Measurements from ENCODE around the gene PHKG1. TPM values are rescaled to one million over a fixed set of nuclear protein-coding genes. Genes with fewer than 3 reads are reported as not detected.
"Not testable (repeated sequence)": the region's sequence is repeated elsewhere in the genome, so short reads cannot be mapped to it uniquely, and the experiment has no call there.

Gene PHKG1
- total RNA-seq, 1 donor from 2014 or later: not detected

GRCh38 chr7:56048245-56048644, 44.5 kb downstream of the PHKG1 start:
- peaks cover 2% of the 10 kb centered on the region for H3K27me3 Mint-ChIP-seq (ENCODE audit: unreplicated experiment)
- peaks cover 4% of the 10 kb centered on the region for H3K4me1 Mint-ChIP-seq (ENCODE audit: low read depth, unreplicated experiment)
- no peak for TF ChIP-seq CTCF (IDR thresholded peaks at IDR 0.05; ENCODE audit: partially characterized antibody, unreplicated experiment)
- H3K36me3 Mint-ChIP-seq (ENCODE audit: unreplicated experiment): no peaks in the 10 kb centered on the region
- H3K27ac Mint-ChIP-seq (ENCODE audit: unreplicated experiment): no peak overlapping the region
- no peak overlapping the region for H3K4me3 Mint-ChIP-seq (ENCODE audit: unreplicated experiment)
- H3K9me3 Mint-ChIP-seq (ENCODE audit: unreplicated experiment): peaks cover 3% of the 10 kb centered on the region
- no peak for DNase-seq

- not testable (repeated sequence) for H3K36me3 Mint-ChIP-seq (ENCODE audit: unreplicated experiment); H3K9me3 Mint-ChIP-seq (ENCODE audit: unreplicated experiment); H3K27ac Mint-ChIP-seq (ENCODE audit: unreplicated experiment); H3K4me3 Mint-ChIP-seq (ENCODE audit: unreplicated experiment); H3K4me1 Mint-ChIP-seq (ENCODE audit: low read depth, unreplicated experiment); DNase-seq; H3K27me3 Mint-ChIP-seq (ENCODE audit: unreplicated experiment)
These were observed 45.2 kb downstream of the PHKG1 start for GRCh38 chr7:56047446-56048116.

GRCh38 chr7:56046721-56047445, 45.9 kb downstream of the PHKG1 start:
- no peaks in the 10 kb centered on the region for H3K4me1 Mint-ChIP-seq (ENCODE audit: low read depth, unreplicated experiment)
- H3K27ac Mint-ChIP-seq (ENCODE audit: unreplicated experiment): no peak overlapping the region
- no peak for TF ChIP-seq CTCF (IDR thresholded peaks at IDR 0.05; ENCODE audit: partially characterized antibody, unreplicated experiment)
- DNase-seq: no peak
- peaks cover 2% of the 10 kb centered on the region for H3K27me3 Mint-ChIP-seq (ENCODE audit: unreplicated experiment)
- no peak overlapping the region for H3K4me3 Mint-ChIP-seq (ENCODE audit: unreplicated experiment)
- H3K9me3 Mint-ChIP-seq (ENCODE audit: unreplicated experiment): peaks cover 4% of the 10 kb centered on the region
- H3K36me3 Mint-ChIP-seq (ENCODE audit: unreplicated experiment): no peaks in the 10 kb centered on the region

- not testable (repeated sequence) for H3K9me3 Mint-ChIP-seq (ENCODE audit: unreplicated experiment); H3K4me3 Mint-ChIP-seq (ENCODE audit: unreplicated experiment); DNase-seq; H3K27ac Mint-ChIP-seq (ENCODE audit: unreplicated experiment); H3K36me3 Mint-ChIP-seq (ENCODE audit: unreplicated experiment); H3K4me1 Mint-ChIP-seq (ENCODE audit: low read depth, unreplicated experiment); H3K27me3 Mint-ChIP-seq (ENCODE audit: unreplicated experiment)
These were observed 47.0 kb downstream of the PHKG1 start for GRCh38 chr7:56045758-56046157.

- no peak for TF ChIP-seq CTCF (IDR thresholded peaks at IDR 0.05; ENCODE audit: partially characterized antibody, unreplicated experiment)
- H3K36me3 Mint-ChIP-seq (ENCODE audit: unreplicated experiment): no peaks in the 10 kb centered on the region
- H3K27ac Mint-ChIP-seq (ENCODE audit: unreplicated experiment): no peak overlapping the region
- H3K9me3 Mint-ChIP-seq (ENCODE audit: unreplicated experiment): peaks cover 3% of the 10 kb centered on the region
- DNase-seq: no peak
- H3K4me1 Mint-ChIP-seq (ENCODE audit: low read depth, unreplicated experiment): no peaks in the 10 kb centered on the region
- H3K27me3 Mint-ChIP-seq (ENCODE audit: unreplicated experiment): no peaks in the 10 kb centered on the region
- H3K4me3 Mint-ChIP-seq (ENCODE audit: unreplicated experiment): no peak overlapping the region
These were observed 52.0 kb downstream of the PHKG1 start for GRCh38 chr7:56040730-56041129.

Measured in glutamatergic neuron (in vitro differentiated cells).